Skeletal muscle tissue (tissue), 4 donors: Measurements from ENCODE around the gene SNAP29. TPM values are rescaled to one million over a fixed set of nuclear protein-coding genes. Genes with fewer than 3 reads are reported as not detected.
A peak's percentile ranks its signal among the peaks of the same experiment; 100 is the strongest.

Experiments
- H3K27ac ChIP-seq: one replicate; pipeline ENCODE4 v1.7.0; 2013; ENCODE audit warnings: mild to moderate bottlenecking, low read depth, low read length, inconsistent platforms
- H3K27me3 ChIP-seq, 3 donors: one replicate each; pipeline ENCODE4 v1.7.0; 2013; ENCODE audit warnings: low read length in 3 of 3; ENCODE audit not compliant: control insufficient read depth in 3 of 3, insufficient read depth in 3 of 3
- H3K36me3 ChIP-seq, 3 donors: one replicate each; pipeline ENCODE4 v1.7.0; 2013; ENCODE audit warnings: low read length in 3 of 3; ENCODE audit not compliant: control insufficient read depth in 3 of 3, insufficient read depth in 3 of 3
- H3K4me1 ChIP-seq, 3 donors: one replicate each; pipeline ENCODE4 v1.7.0; 2013; ENCODE audit warnings: low read length in 3 of 3, mild to moderate bottlenecking in 3 of 3; ENCODE audit not compliant: control insufficient read depth in 3 of 3, insufficient read depth in 3 of 3
- H3K4me3 ChIP-seq, 3 donors: one replicate each; pipeline ENCODE4 v1.7.0; 2013; ENCODE audit warnings: low read length in 3 of 3
- H3K9ac ChIP-seq, 3 donors: one replicate each; pipeline ENCODE4 v1.7.0; 2013; ENCODE audit warnings: low read length in 3 of 3, mild to moderate bottlenecking in 3 of 3, moderate library complexity in 2 of 3, low read depth in 1 of 3
- H3K9me3 ChIP-seq, 3 donors: one replicate each; pipeline ENCODE4 v1.7.0; 2013; ENCODE audit warnings: low read length in 3 of 3; ENCODE audit not compliant: control insufficient read depth in 3 of 3
- total RNA-seq: library from RNA; depleted of rRNA; stranded (reverse); fragments of >200 nt; gene quantifications from one replicate; pipeline ENCODE4 v1.2.3, GENCODE V29; 2014
- donor health status: Osteomylitis.

The SNAP29 gene
- total RNA-seq, 1 donor from 2014 or later, result 5.2 TPM

DNA sequence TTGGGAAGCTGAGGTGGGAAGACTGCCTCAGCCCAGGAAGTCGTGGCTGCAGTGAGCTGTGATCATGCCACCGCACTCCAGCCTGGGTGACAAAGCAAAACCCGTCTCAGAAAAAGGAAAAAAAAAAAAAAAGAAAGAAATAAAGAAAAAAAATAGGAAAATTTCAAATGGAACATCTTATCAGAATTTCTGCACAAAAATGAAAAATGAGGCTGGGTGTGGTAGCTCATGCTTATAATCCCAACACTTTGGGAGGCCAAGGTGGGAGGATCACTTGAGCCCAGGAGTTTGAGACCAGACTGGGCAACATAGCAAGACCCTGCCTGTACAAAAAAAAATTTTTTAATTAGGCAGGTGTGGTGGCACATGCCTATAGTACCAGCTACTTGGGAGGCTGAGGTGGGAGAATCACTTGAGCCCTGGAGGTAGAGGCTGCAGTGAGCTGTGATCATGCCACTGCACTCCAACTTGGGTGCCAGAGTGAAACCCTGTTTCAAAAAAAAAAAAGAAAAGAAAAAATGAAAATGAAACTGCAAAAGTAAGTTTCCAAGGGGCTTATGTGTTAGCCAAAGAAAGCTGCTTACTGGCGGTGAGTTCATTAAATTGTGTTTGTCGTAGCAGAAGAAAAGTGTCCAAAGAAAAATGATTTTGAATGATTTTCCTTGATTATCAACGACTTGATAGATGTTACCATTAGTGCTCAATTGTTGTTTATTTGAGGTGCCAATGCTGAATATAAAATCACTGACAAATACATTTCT is 50.9 kb downstream of the SNAP29 start:
- no peaks in the 10 kb centered on the region for H3K9me3 ChIP-seq
- no peak overlapping the region for H3K27ac ChIP-seq
- H3K4me3 ChIP-seq, result no peak overlapping the region
- no peaks in the 10 kb centered on the region for H3K36me3 ChIP-seq
- no peaks in the 10 kb centered on the region for H3K27me3 ChIP-seq
- H3K4me1 ChIP-seq, result no peaks in the 10 kb centered on the region
- no peak overlapping the region for H3K9ac ChIP-seq

DNA sequence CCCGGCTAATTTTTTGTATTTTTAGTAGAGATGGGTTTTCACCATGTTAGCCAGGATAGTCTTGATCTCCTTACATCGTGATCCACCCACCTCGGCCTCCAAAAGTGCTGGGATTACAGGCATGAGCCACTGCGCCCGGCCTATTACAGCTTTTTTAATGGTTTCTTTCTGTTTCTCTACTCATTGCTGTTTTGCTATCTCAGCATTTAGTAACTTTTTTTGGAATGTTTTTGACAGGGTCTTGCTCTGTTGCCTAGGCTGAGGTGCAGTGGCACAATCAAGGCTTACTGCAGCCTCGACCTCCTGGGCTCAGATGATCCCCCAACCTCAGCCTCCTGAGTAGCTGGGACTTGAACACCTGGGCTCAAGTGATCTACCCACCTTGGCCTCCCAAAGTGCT is 53.7 kb downstream of the SNAP29 start:
- H3K4me3 ChIP-seq, result no peak overlapping the region
- no peaks in the 10 kb centered on the region for H3K36me3 ChIP-seq
- H3K27me3 ChIP-seq, result no peaks in the 10 kb centered on the region
- H3K9ac ChIP-seq, result no peak overlapping the region
- peaks cover 4 to 5% (median 4%) of the 10 kb centered on the region in 3 donors for H3K4me1 ChIP-seq
- H3K27ac ChIP-seq, result no peak overlapping the region
- no peaks in the 10 kb centered on the region for H3K9me3 ChIP-seq

DNA sequence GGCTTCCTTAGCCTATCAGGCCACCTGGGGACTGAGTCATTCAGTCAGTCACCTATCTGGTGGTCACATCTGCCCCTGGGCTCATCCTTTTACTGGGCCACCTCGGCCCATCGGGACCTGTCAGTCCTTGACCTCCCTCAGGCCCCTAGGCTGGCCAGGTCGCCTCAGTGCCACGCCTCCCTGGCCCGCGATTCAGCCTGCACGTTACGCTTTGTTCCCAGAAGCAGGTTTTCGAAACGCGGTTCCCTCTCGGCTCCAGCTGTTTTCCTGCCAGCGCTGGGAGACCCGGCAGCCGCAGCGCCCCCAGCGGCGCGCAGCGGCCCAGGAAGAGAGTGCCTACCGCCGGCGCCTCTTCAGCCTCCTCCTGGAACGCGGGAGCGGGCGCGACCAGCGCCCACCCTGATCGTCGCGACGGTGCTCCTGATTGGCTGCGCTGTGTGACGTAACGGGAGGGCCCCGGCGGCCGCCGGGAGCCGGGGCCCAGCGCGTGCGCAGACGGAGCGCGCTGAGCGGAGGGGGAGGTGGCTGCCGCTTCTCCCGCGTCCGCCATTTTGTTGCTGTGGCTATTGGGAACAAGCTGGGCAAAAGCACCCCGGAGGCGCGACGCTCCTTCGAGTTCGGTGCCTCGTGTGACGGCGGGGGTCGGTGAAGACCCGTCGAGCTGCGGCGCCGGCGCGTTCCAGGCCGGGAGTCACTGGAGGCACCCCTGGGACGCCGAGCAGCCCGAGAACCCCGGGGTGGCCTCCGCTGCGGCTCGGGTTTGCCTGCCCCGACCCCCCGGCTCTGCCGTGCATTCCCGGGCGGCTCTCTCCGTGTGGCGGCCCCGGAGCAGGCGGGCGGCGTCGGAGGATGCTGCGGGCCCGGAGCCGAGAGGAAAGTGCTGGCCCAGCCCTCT is 58.4 kb downstream of the SNAP29 start, which contains the start of gene CRKL:
Gene CRKL, plus strand, starts transcription at position 492 of the 895 bp plus-strand sequence. CDS start 528 bp downstream, outside the sequence.
- peak within 1 kb of the TSS; percentile 90 for H3K27ac ChIP-seq
- peaks cover 12 to 20% (median 17%) of the 10 kb centered on the region in 3 donors for H3K4me1 ChIP-seq
- H3K36me3 ChIP-seq, result peaks cover 0 to 3% (median 0%) of the 10 kb centered on the region in 3 donors
- H3K9me3 ChIP-seq, result no peaks in the 10 kb centered on the region
- peak within 1 kb of the TSS; percentile 79 to 96 (median 95) for H3K4me3 ChIP-seq
- no peaks in the 10 kb centered on the region for H3K27me3 ChIP-seq
- peak within 1 kb of the TSS; percentile 89 to 96 (median 90) for H3K9ac ChIP-seq

DNA sequence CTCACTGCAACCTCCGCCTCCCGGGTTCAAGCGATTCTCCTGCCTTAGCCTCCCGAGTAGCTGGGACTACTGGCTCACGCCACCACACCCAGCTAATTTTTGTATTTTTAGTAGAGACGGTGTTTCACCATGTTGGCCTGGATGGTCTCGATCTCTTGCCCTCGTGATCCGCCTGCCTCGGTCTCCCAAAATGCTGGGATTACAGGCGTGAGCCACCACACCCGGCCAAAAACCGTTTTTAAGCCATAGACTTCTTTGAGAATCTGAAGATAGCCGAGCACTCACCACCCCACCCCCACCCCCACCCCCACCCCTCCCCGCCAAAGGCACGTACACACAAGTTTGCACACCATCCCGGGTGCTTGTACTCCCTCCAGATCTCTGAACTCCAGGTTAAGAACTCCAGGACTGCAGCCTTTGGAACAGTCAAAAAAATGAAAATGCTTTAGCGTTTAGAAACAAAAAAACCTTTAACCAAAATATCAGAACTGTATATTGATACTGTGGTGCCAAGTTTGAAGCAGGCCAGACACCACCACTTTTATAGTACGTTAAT is 59.9 kb downstream of the SNAP29 start:
- peaks cover 0 to 3% (median 0%) of the 10 kb centered on the region in 3 donors for H3K36me3 ChIP-seq
- peak overlapping the region; percentile 79 to 96 (median 95) for H3K4me3 ChIP-seq
- no peaks in the 10 kb centered on the region for H3K9me3 ChIP-seq
- H3K4me1 ChIP-seq, result peaks cover 12 to 25% (median 17%) of the 10 kb centered on the region in 3 donors
- H3K27ac ChIP-seq, result peak overlapping the region; percentile 90
- no peaks in the 10 kb centered on the region for H3K27me3 ChIP-seq
- peak overlapping the region; percentile 37 to 96 (median 88) for H3K9ac ChIP-seq

DNA sequence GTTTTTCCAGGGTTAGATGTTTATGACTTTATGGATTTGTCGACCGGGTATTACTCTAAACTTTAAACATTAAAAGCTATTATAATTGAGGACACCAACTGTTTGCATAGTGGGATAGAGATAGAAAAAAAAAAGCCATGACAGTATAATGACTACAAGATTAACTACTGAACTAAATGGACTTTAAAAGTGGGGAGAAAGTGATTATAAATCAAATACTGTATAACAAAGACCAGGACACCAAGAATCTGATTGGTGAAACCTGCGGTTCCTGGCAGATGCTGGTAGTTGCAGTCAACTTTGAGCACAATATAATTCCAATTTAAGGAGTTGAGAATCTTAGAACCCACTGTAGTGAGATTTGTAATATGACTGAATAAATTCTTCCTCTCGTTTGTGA is 60.9 kb downstream of the SNAP29 start:
- Histone ChIP-seq H3K27ac (no peak overlapping the region), H3K27me3 (no peaks in the 10 kb centered on the region), H3K36me3 (peaks cover 0 to 3% (median 0%) of the 10 kb centered on the region in 3 donors), H3K9ac (peak overlapping the region in 2 of 3 donors; percentile 50 to 74), H3K4me3 (peak overlapping the region; percentile 62 to 95 (median 79)), H3K4me1 (peaks cover 12 to 25% (median 17%) of the 10 kb centered on the region in 3 donors), H3K9me3 (no peaks in the 10 kb centered on the region)

DNA sequence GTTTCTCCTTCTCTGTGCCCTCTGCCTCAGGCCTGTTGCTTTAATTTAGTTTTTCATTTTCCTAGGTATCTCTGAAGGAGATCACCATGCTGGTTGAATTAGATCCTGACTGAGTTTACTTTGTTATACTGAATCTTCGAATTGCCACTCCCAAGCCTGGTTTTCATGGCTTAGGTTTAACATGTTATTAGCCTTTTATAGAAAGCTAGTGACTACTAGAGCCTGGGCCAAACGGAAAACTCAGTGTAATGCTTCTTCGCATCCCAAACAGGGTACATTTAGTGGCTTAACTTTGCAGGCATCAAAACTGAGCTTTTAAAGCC is 62.0 kb downstream of the SNAP29 start:
- Histone ChIP-seq H3K4me3 (peak overlapping the region; percentile 3 to 79 (median 77)), H3K9ac (peak overlapping the region in 2 of 3 donors; percentile 1 to 47), H3K36me3 (peaks cover 0 to 3% (median 0%) of the 10 kb centered on the region in 3 donors), H3K27me3 (no peaks in the 10 kb centered on the region), H3K4me1 (peaks cover 14 to 29% (median 17%) of the 10 kb centered on the region in 3 donors), H3K9me3 (no peaks in the 10 kb centered on the region), H3K27ac (no peak overlapping the region)

DNA sequence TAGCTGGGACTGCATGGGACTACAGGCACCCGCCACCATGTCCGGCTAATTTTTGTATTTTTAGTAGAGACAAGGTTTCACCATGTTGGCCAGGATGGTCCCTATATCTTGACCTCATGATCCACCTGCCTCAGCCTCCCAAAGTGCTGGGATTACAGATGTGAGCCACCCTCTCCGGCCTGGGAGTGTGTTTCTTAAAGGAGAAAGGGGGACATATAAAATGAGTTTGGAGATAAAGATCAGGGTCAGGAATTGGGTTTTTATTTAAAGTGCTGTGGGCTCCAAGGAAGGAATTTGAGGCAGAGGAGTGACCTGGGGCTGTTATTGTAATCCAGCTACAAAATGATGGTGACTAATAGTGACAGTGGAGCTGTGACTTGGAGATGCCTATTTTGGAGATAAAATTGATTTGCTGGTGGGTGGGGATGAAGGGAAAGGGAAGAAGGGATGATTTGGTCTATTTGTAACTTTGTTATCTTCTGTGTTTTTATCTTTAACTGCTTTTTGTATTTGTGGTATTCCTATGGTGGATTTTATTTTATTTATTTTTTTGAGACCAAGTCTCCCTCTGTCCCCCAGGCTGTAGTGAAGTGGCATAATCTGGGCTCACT is 63.4 kb downstream of the SNAP29 start:
- Histone ChIP-seq H3K36me3 (peaks cover 0 to 3% (median 0%) of the 10 kb centered on the region in 3 donors), H3K27ac (no peak overlapping the region), H3K9ac (no peak overlapping the region), H3K4me1 (peaks cover 16 to 24% (median 19%) of the 10 kb centered on the region in 3 donors), H3K9me3 (no peaks in the 10 kb centered on the region), H3K27me3 (no peaks in the 10 kb centered on the region), H3K4me3 (no peak overlapping the region)

DNA sequence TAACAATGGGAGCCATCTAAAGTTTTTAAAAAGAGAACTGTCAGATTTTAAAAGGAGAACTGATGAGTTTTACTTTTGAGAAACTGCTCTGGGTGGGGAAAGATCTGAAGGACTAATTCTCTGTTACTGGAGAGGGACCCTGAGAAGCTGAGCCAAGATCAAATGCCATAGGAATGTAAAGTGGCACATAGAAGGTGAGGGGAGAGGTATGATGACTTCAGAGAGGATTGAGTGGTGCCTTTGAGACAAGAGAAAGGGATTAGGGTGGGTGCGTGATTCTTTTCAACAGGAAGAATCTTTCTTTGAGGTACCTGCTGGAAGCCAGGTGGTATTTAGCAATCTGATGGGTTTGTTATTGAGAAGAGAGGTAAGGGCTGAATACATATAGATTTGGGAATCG is 67.4 kb downstream of the SNAP29 start:
- Histone ChIP-seq H3K36me3 (no peaks in the 10 kb centered on the region), H3K27ac (no peak overlapping the region), H3K4me1 (peaks cover 7 to 16% (median 8%) of the 10 kb centered on the region in 3 donors), H3K4me3 (no peak overlapping the region), H3K9me3 (no peaks in the 10 kb centered on the region), H3K9ac (no peak overlapping the region), H3K27me3 (no peaks in the 10 kb centered on the region)

DNA sequence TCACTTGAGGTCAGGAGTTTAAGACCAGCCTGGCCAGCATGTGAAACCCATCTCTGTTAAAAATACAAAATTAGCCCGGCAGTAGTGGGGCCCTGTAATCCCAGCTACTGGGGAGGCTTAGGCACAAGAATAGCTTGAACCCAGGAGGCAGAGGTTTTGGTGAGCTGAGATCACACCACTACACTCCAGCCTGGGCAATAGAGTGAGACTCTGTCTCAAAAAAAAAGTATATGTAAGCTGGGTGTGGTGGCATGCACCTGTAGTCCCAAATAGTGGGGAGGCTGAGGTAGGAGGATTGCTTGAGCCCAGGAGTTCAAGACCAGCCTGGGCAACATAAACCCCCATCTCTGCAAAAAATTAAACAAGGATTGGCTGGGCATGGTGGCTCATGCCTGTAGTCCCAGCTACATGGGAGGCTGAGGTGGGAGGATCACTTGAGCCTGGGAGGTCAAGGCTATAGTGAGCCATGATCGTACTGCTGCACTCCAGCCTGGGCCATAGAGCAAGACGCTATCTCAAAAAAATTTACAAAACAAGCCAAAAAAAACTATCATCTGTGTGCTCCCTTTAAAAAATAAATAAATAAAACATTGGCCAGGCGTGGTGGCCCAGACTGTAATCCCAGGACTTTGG is 69.2 kb downstream of the SNAP29 start:
- Histone ChIP-seq H3K36me3 (no peaks in the 10 kb centered on the region), H3K4me1 (peaks cover 4 to 7% (median 7%) of the 10 kb centered on the region in 3 donors), H3K4me3 (no peak overlapping the region), H3K27ac (no peak overlapping the region), H3K9ac (no peak overlapping the region), H3K27me3 (no peaks in the 10 kb centered on the region), H3K9me3 (no peaks in the 10 kb centered on the region)
